GM12891 (cell line): ENCODE results near the gene EME2.

ENCODE experiments used
- POLR2A ChIP-seq: IDR thresholded peaks from 2 replicates; pipeline ENCODE4 v1.6.1; 2011; ENCODE audit warnings: low read depth, low read length, control low read depth
- POLR2AphosphoS5 ChIP-seq: IDR thresholded peaks from 2 replicates; pipeline ENCODE4 v1.6.1; 2011; ENCODE audit warnings: low read depth, low read length, control low read depth
- POU2F2 ChIP-seq: IDR thresholded peaks from 2 replicates; pipeline ENCODE4 v1.6.1; 2011; ENCODE audit warnings: low read depth, mild to moderate bottlenecking, control low read depth, low read length, moderate library complexity
- TAF1 ChIP-seq: IDR thresholded peaks from 2 replicates; pipeline ENCODE4 v1.6.1; 2011; ENCODE audit warnings: low read depth, low read length, control low read depth

GRCh38 chr16:1768061-1768766 is 4.4 kb upstream of the EME2 start:
- TF ChIP-seq TAF1 (no peak), POLR2AphosphoS5 (no peak), POLR2A (peak; percentile 34; the same call in 1 of the 2 replicates), POU2F2 (no peak)
